ENCODE results near the gene CLEC4G.
"Not testable (repeated sequence)": the region's sequence is repeated elsewhere in the genome, so short reads cannot be mapped to it uniquely, and the experiment has no call there.

Gene CLEC4G

DNA sequence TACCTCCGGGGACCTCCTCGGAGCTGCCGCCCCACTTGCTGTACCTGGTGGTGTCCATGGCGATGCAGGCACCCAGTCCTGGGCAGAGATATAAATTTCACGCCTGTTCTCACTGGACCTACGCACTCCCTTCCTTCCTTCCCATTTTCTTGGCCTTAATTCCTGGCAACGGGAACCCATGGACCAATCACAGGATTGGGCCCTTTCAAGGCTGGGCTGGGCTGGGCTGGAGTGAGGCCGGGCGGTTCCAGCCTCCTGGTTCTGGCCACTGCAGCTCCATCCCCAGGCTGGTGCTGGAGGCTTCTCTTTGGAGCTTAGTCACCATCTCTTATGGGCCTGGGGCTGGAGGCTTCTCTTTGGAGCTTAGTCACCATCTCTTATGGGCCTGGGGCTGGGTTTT is at the start of gene CLEC4G:
Gene CLEC4G, minus strand, starts transcription at position 66 of the 400 bp plus-strand sequence. Its CDS starts 8 bp downstream, at position 58.
- DNase-seq (ENCODE audit: low read depth in 2 of 2) = no peak

DNA sequence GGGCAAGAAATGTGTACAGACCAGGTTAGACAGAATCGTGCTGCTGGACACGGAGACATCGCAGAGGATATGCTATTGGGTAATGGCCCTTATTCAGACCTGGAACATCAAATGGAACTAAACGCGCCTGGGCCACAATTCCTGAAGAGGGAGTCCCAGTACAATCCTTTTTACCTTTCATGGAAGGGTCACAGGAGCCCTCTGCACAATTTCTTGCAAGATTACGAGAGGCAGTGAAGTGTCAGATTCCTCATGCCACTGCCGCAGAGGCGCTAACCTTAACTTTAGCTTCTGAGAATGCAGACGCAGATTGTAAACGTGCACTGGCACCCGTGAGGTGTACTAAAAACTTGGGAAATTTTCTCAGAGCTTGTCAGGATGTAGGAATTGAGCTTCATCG is 49.2 kb upstream of the CLEC4G start:
- DNase-seq (ENCODE audit: low read depth in 2 of 2) = no peak

DNA sequence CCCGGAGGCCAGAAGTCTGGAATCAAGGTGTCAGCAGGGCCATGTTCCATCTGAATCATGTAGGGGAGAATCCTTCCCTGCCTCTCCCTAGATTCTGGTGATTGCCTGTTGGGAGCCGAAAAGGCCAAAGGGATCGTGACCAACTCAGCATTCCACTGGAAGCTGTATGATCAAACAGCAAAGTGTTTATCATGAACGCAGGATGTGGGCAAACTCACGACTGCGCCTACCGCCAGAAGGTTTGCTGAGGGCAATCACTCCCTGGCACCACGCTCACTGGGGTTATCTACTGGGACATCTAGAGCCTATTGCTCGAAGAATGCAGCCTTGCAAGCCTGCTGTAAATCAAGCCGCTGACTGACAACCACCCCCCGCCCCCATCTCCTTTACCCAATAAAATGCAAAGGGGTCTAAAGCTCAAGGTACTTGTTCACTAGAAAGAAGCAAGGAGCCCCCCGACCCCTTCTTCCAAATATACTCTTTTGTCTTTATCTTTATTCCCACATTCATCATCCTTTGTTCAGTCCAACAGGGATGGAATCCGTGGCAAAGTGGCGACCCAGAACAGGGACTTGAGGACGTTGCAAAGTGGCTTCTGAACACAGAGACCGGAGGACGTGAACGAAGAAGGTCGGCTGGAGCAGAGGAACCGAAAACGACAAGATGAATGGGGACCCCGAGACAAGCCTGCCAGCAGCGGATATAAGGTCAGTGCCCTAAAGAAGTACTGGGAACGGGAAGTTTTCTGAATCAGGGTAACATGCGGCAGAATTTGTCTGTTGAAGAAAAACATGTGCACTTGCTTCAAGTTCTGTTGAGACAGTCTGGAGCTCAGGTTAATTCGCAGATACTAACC is 47.9 kb upstream of the CLEC4G start:
- DNase-seq (ENCODE audit: low read depth in 2 of 2) = no peak

DNA sequence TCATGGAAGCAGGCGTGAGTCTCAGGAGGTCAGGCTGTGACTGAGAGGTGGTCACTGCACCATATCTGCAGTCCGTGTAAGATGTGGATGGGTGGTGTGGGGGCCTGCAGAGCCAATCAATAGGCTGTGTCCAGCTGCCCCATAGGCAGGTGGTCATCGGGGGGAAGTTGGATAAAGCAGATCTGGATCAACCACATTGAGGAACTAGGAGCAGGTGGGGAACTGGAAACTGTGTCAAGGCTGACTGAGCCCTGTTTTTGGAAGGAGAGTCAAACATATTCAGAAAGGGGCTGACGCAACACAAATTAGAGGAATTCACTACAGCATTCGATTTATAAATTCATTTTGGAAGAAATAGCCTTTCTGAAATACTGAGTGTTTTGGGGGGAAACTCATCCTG is 46.2 kb upstream of the CLEC4G start:
- no peak for DNase-seq (ENCODE audit: low read depth in 2 of 2)

DNA sequence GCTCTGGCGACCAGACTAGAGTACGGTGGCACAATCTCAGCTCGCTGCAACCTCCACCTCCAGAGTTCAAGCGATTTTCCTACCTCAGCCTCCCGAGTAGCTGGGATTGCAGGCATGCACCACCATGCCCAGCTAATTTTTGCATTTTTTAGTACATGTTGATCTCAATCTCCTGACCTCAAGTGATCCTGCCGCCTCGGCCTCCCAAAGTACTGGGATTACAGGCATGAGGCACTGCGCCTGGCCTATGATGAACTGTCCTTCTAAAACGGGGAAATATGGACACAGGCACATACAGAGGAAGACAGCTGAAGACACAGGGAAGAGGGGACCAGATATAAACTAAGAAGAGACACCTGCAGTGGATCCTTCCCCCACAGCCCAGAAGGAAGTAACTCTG is 43.9 kb upstream of the CLEC4G start:
- DNase-seq (ENCODE audit: low read depth in 2 of 2) = no peak

- no peak for DNase-seq (ENCODE audit: low read depth in 2 of 2)
Measured at GRCh38 chr19:7773841-7774240, 41.9 kb upstream of the CLEC4G start.

- DNase-seq (ENCODE audit: low read depth in 2 of 2) = no peak
Measured at GRCh38 chr19:7772752-7773291, 40.9 kb upstream of the CLEC4G start.

GRCh38 chr19:7771072-7771471 is 39.2 kb upstream of the CLEC4G start:
- DNase-seq (ENCODE audit: low read depth in 2 of 2) = no peak

DNA sequence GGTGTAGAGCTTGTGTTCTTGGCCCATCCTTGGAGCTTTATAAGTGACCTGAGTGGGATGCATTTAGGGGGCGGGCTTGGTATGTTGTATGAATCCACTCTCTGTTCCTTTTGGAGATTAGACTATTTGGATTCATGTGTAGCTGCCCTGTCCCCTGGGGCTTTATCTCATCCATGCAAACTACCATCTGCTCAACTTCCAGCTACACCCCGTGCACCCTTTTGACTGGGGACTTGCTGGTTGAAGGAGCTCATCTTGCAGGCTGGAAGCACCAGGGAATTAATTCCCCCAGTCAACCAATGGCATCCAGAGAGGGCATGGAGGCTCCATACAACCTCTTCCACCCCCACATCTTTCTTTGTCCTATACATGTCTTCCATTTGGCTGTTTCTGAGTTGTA is 37.3 kb upstream of the CLEC4G start:
- DNase-seq (ENCODE audit: low read depth in 2 of 2) = no peak

- no peak for DNase-seq (ENCODE audit: low read depth in 2 of 2)
Measured at GRCh38 chr19:7767487-7767886, 35.6 kb upstream of the CLEC4G start.

DNA sequence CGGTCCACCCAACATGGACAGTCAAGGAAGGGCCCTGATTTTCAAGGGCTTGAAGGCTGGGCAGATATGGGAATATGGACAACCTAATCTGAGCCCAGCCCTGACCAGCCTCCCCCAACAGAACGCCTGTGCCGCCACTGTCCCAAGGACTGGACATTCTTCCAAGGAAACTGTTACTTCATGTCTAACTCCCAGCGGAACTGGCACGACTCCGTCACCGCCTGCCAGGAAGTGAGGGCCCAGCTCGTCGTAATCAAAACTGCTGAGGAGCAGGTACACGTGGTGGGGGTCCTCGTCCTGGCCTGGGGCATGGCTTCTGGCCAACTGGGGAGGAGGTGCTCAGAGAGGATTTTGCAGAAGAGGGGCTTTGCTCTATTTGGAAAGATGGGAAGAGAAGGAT is 34.6 kb upstream of the CLEC4G start:
- DNase-seq (ENCODE audit: low read depth in 2 of 2) = no peak

- not testable (repeated sequence) for DNase-seq (ENCODE audit: low read depth in 2 of 2)
Measured at GRCh38 chr19:7765043-7765442, 33.1 kb upstream of the CLEC4G start.

DNA sequence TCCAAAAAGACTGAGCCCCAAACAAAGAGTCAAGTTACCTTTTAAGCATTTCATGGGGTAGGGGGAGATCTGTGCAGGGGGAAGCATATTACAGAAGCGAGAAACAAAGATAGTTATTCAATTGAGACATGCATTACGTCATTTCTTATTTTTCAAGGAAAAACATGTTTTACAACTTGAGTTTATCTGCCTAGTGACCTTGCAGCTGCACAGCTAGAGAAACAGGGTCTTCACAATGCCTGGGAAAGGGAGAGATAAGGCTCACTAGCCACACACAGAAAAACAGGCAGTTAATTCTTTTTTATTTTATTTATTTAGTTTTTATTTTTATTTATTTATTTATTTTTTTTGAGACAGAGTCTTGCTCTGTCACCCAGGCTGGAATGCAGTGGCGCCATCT is 32.2 kb upstream of the CLEC4G start:
- not testable (repeated sequence) for DNase-seq (ENCODE audit: low read depth in 2 of 2)

GRCh38 chr19:7763696-7764095 is 31.8 kb upstream of the CLEC4G start:
- DNase-seq (ENCODE audit: low read depth in 2 of 2) = no peak

DNA sequence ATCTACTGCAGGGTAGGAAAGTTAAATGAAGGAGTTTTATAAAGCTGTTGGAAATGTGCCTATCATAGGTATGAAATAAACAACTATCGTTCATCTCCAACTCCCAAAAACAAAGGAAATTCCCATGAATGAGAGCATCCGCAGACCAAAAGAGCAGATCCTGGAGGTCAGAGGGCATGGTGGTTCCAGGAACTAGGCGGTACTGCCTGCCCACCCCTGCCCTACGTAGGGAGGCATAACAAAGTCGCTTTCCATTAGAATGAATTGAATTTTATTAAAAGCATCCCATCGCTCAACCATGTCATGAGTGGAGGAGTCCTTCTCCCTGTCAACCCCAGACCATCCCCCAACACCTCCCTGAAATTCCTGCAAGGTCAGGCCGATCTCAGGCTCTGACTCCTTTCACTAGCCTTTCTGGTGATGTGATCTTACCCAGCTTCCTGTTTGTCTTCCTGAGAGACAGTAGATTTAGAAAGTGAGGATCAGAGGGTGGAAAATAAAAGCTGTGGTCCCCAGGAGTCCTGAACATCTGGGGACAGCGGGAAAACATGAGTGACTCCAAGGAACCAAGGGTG is 30.9 kb upstream of the CLEC4G start, which contains the start of gene CLEC4M:
Gene CLEC4M, plus strand, starts transcription at position 525 of the 575 bp plus-strand sequence. Its CDS starts 24 bp downstream, at position 549.
- no peak for DNase-seq (ENCODE audit: low read depth in 2 of 2)

GRCh38 chr19:7759156-7759555 is 27.2 kb upstream of the CLEC4G start:
- no peak for DNase-seq (ENCODE audit: low read depth in 2 of 2)

GRCh38 chr19:7757358-7757757 is 25.4 kb upstream of the CLEC4G start:
- DNase-seq (ENCODE audit: low read depth in 2 of 2) = no peak

DNA sequence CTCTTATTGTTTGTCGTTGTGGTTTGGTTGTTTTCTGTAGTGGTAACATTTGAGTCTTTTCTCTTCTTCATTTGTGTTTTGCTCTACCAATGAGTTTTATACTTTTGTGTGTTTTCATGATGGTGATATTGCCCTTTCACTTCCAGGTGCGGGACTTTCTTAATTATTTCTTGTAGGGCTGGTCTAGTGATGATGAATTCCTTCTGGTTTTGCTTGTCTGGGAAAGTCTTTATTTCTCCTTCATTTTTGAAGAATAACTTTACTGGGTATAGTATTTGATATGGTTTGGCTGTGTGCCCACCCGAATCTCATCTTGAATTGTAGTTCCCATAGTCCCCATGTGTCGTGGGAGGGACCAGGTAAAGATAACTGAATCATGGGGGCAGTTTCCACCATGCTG is 24.3 kb upstream of the CLEC4G start:
- no peak for DNase-seq (ENCODE audit: low read depth in 2 of 2)

DNA sequence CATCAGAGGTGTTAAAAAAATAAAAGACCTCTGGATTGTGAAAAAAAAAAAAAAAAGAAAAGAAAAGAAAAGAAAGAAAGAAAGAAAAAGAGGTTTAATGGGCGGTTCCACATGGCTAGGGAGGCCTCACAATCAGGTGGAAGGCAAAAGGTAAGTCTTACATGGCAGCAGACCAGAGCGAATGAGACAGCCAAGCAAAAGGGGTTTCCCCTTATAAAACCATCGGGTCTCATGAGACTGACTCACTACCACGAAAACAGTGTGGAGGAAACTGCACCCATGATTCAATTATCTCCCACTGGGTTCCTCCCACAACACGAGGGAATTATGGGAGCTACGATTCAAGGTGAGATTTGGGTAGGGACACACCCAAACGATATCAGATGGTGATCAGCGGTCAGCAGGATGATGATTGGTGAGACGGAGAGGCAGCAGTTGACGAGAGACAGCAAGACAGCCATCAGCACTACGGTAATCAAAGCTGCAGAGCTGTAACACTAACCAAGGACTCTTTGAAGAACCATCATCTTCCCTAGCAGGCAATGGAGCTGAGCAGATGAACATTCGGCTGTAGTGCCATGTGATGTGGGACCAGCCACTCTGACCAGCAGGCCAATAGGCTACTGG is 19.4 kb upstream of the CLEC4G start:
- peak in 1 of 2 donors; percentile 20 for DNase-seq (ENCODE audit: low read depth in 2 of 2)

DNA sequence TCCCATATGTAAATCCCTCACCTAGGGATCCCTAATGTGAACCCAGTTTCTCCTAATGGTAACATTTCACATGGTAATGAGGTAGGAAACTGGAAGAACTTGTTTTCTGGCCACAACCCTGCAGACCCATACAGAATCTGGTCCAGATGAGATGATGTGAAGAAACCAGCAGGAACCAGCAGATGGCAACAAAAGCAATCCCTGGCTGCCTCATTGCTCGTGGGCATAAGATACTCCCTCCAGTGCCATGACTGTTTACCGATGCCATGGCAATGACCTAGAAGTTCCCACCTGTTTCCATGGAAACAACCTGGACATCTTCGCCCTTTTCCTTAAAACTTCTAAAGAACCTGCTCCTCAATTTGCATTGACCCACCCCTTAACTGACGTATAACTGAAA is 16.8 kb upstream of the CLEC4G start:
- DNase-seq (ENCODE audit: low read depth in 2 of 2) = no peak

- DNase-seq (ENCODE audit: low read depth in 2 of 2) = no peak
Measured at GRCh38 chr19:7748171-7748570, 16.3 kb upstream of the CLEC4G start.

Data from stimulated activated CD8-positive, alpha-beta memory T cell treated with anti-CD3 and anti-CD28 coated beads, Interleukin-2, amount 100 ng/mL, for 48 hours (primary cell).